Measurements from ENCODE around the gene HCFC1.

The HCFC1 gene

GRCh38 chrX:153957224-153957623, 14.4 kb downstream of the HCFC1 start:
- no peak for DNase-seq (ENCODE audit: low read depth in 2 of 2)

GRCh38 chrX:153956044-153956907, 15.3 kb downstream of the HCFC1 start:
- DNase-seq (ENCODE audit: low read depth in 2 of 2) = no peak

- no peak for DNase-seq (ENCODE audit: low read depth in 2 of 2)
Measured at GRCh38 chrX:153955228-153955732, 16.3 kb downstream of the HCFC1 start.

GRCh38 chrX:153954558-153955227, 16.9 kb downstream of the HCFC1 start:
- DNase-seq (ENCODE audit: low read depth in 2 of 2) = no peak

- DNase-seq (ENCODE audit: low read depth in 2 of 2) = no peak
Measured at GRCh38 chrX:153953892-153954557, 17.6 kb downstream of the HCFC1 start.

GRCh38 chrX:153953342-153953830, 18.2 kb downstream of the HCFC1 start:
- DNase-seq (ENCODE audit: low read depth in 2 of 2) = peak; percentile 48 to 65

GRCh38 chrX:153952373-153953026, 19.1 kb downstream of the HCFC1 start:
- DNase-seq (ENCODE audit: low read depth in 2 of 2) = no peak

- DNase-seq (ENCODE audit: low read depth in 2 of 2) = no peak
Measured at GRCh38 chrX:153951683-153952372, 19.8 kb downstream of the HCFC1 start.

GRCh38 chrX:153950127-153950526, 21.5 kb downstream of the HCFC1 start:
- DNase-seq (ENCODE audit: low read depth in 2 of 2) = no peak

GRCh38 chrX:153948847-153949805, 22.5 kb downstream of the HCFC1 start:
- no peak for DNase-seq (ENCODE audit: low read depth in 2 of 2)

- DNase-seq (ENCODE audit: low read depth in 2 of 2) = no peak
Measured at GRCh38 chrX:153948002-153948466, 23.6 kb downstream of the HCFC1 start.

- DNase-seq (ENCODE audit: low read depth in 2 of 2) = peak; percentile 50 to 61
Measured at GRCh38 chrX:153947009-153947769, 24.4 kb downstream of the HCFC1 start.

- no peak for DNase-seq (ENCODE audit: low read depth in 2 of 2)
Measured at GRCh38 chrX:153945956-153946943, 25.4 kb downstream of the HCFC1 start.

GRCh38 chrX:153944800-153945150, 26.8 kb downstream of the HCFC1 start:
- DNase-seq (ENCODE audit: low read depth in 2 of 2) = no peak

- DNase-seq (ENCODE audit: low read depth in 2 of 2) = no peak
Measured at GRCh38 chrX:153944140-153944799, 27.3 kb downstream of the HCFC1 start, which contains the start of gene RENBP. Gene RENBP, minus strand, starts transcription at chrX:153944643. Its CDS starts 33 bp downstream, at chrX:153944610.

GRCh38 chrX:153941336-153942252, 30.0 kb downstream of the HCFC1 start:
- no peak for DNase-seq (ENCODE audit: low read depth in 2 of 2)
